SK-N-SH treated with all-trans-retinoic acid at 6 μM for 48 hours (cell line): ENCODE data around the gene GPC6.

Experiments used
- ATAC-seq: fragments of 200-7000 bp; cut with Tn5 transposase; 3 replicates; pipeline ENCODE4 v1.9.1; 2020; ENCODE audit warnings: mild to moderate bottlenecking, moderate library complexity
- ARNTL ChIP-seq: fragments of 450-650 bp; formaldehyde crosslinking; IDR thresholded peaks from 2 replicates; pipeline ENCODE4 v1.5.0; 2020; ENCODE audit warnings: low read depth, mild to moderate bottlenecking, moderate library complexity, borderline replicate concordance
- CREB5 ChIP-seq: fragments of 250-450 bp; sonication (Bioruptor Pico); IDR thresholded peaks from 2 replicates; pipeline ENCODE4 v1.5.1; 2020; ENCODE audit warnings: low read depth, mild to moderate bottlenecking, moderate library complexity
- CSDC2 ChIP-seq: fragments of 250-450 bp; sonication (Bioruptor Pico); IDR thresholded peaks from 2 replicates; pipeline ENCODE4 v1.5.0; 2020; ENCODE audit warnings: mild to moderate bottlenecking, moderate library complexity
- CSRNP3 ChIP-seq: fragments of 250-450 bp; sonication (Bioruptor Pico); IDR thresholded peaks from 2 replicates; pipeline ENCODE4 v1.5.1; 2021; ENCODE audit warnings: mild to moderate bottlenecking, moderate library complexity
- ESRRG ChIP-seq: fragments of 250-450 bp; sonication (Bioruptor Pico); IDR thresholded peaks from 2 replicates; pipeline ENCODE4 v1.6.1; 2021; ENCODE audit warnings: mild to moderate bottlenecking
- GLIS3 ChIP-seq: fragments of 250-450 bp; sonication (Bioruptor Pico); IDR thresholded peaks from 2 replicates; pipeline ENCODE4 v1.5.0; 2020; ENCODE audit warnings: mild to moderate bottlenecking, moderate library complexity
- ISL1 ChIP-seq: fragments of 250-450 bp; sonication (Bioruptor Pico); IDR thresholded peaks from 2 replicates; pipeline ENCODE4 v2.1.2; 2022; ENCODE audit warnings: mild to moderate bottlenecking, moderate library complexity
- OSR1 ChIP-seq: fragments of 250-450 bp; sonication (Bioruptor Pico); IDR thresholded peaks from 2 replicates; pipeline ENCODE4 v1.8.0; 2022; ENCODE audit warnings: moderate library complexity, mild to moderate bottlenecking, inconsistent platforms
- PATZ1 ChIP-seq: fragments of 250-450 bp; sonication (Bioruptor Pico); IDR thresholded peaks from 2 replicates; pipeline ENCODE4 v1.8.0; 2020; ENCODE audit warnings: mild to moderate bottlenecking, moderate library complexity, borderline replicate concordance
- POU6F1 ChIP-seq: fragments of 250-450 bp; sonication (Bioruptor Pico); IDR thresholded peaks from 2 replicates; pipeline ENCODE4 v1.8.0; 2021; ENCODE audit warnings: low read depth, mild to moderate bottlenecking, moderate library complexity, borderline replicate concordance
- PPARA ChIP-seq: fragments of 250-450 bp; sonication (Bioruptor Pico); IDR thresholded peaks from 2 replicates; pipeline ENCODE4 v1.5.0; 2020; ENCODE audit warnings: mild to moderate bottlenecking, borderline replicate concordance
- RARB ChIP-seq: fragments of 250-450 bp; sonication (Bioruptor Pico); IDR thresholded peaks from 2 replicates; pipeline ENCODE4 v1.8.0; 2021; ENCODE audit warnings: mild to moderate bottlenecking, moderate library complexity
- SNAI2 ChIP-seq: fragments of 250-450 bp; sonication (Bioruptor Pico); IDR thresholded peaks from 2 replicates; pipeline ENCODE4 v1.5.0; 2020; ENCODE audit warnings: mild to moderate bottlenecking, moderate library complexity
- TCF4 ChIP-seq: fragments of 250-450 bp; sonication (Bioruptor Pico); IDR thresholded peaks from 2 replicates; pipeline ENCODE4 v1.8.0; 2021; ENCODE audit warnings: mild to moderate bottlenecking, moderate library complexity, borderline replicate concordance
- TOX ChIP-seq: fragments of 250-450 bp; sonication (Bioruptor Pico); IDR thresholded peaks from 2 replicates; pipeline ENCODE4 v1.8.0; 2021; ENCODE audit warnings: mild to moderate bottlenecking, moderate library complexity, borderline replicate concordance
- TSHZ2 ChIP-seq: fragments of 250-450 bp; sonication (Bioruptor Pico); IDR thresholded peaks from 2 replicates; pipeline ENCODE4 v1.5.0; 2020; ENCODE audit warnings: mild to moderate bottlenecking, moderate library complexity
- ZC3H10 ChIP-seq: fragments of 250-450 bp; sonication (Bioruptor Pico); IDR thresholded peaks from 2 replicates; pipeline ENCODE4 v1.5.1; 2021; ENCODE audit warnings: mild to moderate bottlenecking, moderate library complexity
- ZFP3 ChIP-seq: fragments of 250-450 bp; sonication (Bioruptor Pico); IDR thresholded peaks from 2 replicates; pipeline ENCODE4 v1.5.0; 2020; ENCODE audit warnings: mild to moderate bottlenecking, moderate library complexity
- ZFP30 ChIP-seq: fragments of 450-650 bp; formaldehyde crosslinking; IDR thresholded peaks from 2 replicates; pipeline ENCODE4 v1.5.0; 2022; ENCODE audit warnings: mild to moderate bottlenecking, moderate library complexity
- ZNF565 ChIP-seq: fragments of 450-650 bp; formaldehyde crosslinking; conservative IDR thresholded peaks from 2 replicates; pipeline ENCODE4 v1.5.0; 2020; ENCODE audit warnings: low read depth, mild to moderate bottlenecking, moderate library complexity
- ZNF70 ChIP-seq: fragments of 450-650 bp; formaldehyde crosslinking; IDR thresholded peaks from 2 replicates; pipeline ENCODE4 v1.5.0; 2020; ENCODE audit warnings: mild to moderate bottlenecking, moderate library complexity
- ZNF8 ChIP-seq: fragments of 450-650 bp; formaldehyde crosslinking; IDR thresholded peaks from 2 replicates; pipeline ENCODE4 v1.5.0; 2020; ENCODE audit warnings: mild to moderate bottlenecking, moderate library complexity

The GPC6 gene

GRCh38 chr13:94312511-94313216, 1086.1 kb downstream of the GPC6 start:
- no peak for ATAC-seq

GRCh38 chr13:94313321-94313910, 1086.8 kb downstream of the GPC6 start:
- ATAC-seq, result no peak
- no peak for TF ChIP-seq CSRNP3 (CRISPR knock-in tag)
- TF ChIP-seq ZFP3 (CRISPR knock-in tag), result no peak
- TF ChIP-seq PPARA, result no peak
- TF ChIP-seq ESRRG (CRISPR knock-in tag), result no peak
- TF ChIP-seq CSDC2 (CRISPR knock-in tag), result no peak
- TF ChIP-seq OSR1 (CRISPR knock-in tag), result no peak
- TF ChIP-seq PATZ1 (CRISPR knock-in tag), result no peak
- no peak for TF ChIP-seq CREB5 (CRISPR knock-in tag)
- no peak for TF ChIP-seq ZNF70

More at GRCh38 chr13:94312511-94313216, 1086.1 kb downstream of the GPC6 start:
- TF ChIP-seq ESRRG (CRISPR knock-in tag) (no peak), ZFP30 (CRISPR knock-in tag) (no peak), CSRNP3 (CRISPR knock-in tag) (no peak), ARNTL (CRISPR knock-in tag) (no peak), CREB5 (CRISPR knock-in tag) (no peak), TOX (CRISPR knock-in tag) (no peak), OSR1 (CRISPR knock-in tag) (no peak), CSDC2 (CRISPR knock-in tag) (no peak), RARB (CRISPR knock-in tag) (no peak), GLIS3 (CRISPR knock-in tag) (no peak), ZNF565 (CRISPR knock-in tag) (no peak), ISL1 (no peak), ZNF70 (no peak), ZNF8 (CRISPR knock-in tag) (no peak), SNAI2 (CRISPR knock-in tag) (no peak), ZC3H10 (CRISPR knock-in tag) (no peak), POU6F1 (CRISPR knock-in tag) (no peak), TCF4 (no peak), TSHZ2 (no peak)
